ENCODE measurements around the gene TSPAN13. TPM values are rescaled to one million over a fixed set of nuclear protein-coding genes. Genes with fewer than 3 reads are reported as not detected.
A peak's percentile ranks its signal among the peaks of the same experiment; 100 is the strongest.

TSPAN13 gene
- total RNA-seq, 1 experiment from 2014 or later: 31.1 TPM

DNA sequence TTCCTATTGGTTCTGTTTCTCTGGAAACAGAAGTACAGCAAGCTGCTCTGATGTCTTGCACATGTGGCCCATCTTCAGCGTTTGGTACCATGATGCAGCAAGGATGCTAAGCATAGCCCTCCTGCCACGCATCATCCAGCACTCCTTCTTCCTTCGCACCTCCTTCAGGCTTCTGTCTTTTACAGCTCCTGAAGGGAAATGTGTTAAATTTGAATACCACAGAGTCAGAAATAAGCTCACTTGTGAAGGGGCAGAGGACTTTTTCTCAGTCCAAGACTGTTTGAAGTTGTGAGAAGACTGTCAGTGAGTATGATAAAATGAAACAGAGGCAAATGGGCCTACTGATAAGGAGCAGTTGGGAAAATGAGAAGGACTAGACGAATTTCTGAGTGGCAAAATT is 20.7 kb downstream of the TSPAN13 start:
- ChIA-PET CTCF (no interaction called here), POLR2A (ENCODE audit: unreplicated experiment) (no interaction called here)
- Histone ChIP-seq H3F3A (ENCODE audit: insufficient read depth, low read depth) (peaks cover 6% of the 10 kb centered on the region; the same call in 1 of the 2 replicates), H3K27ac (peak overlapping the region; percentile 24; the same call in 1 of the 2 replicates), H3K9me2 (ENCODE audit: insufficient read depth) (no peaks in the 10 kb centered on the region), H3K4me2 (no peak overlapping the region), H2AFZ (no peak overlapping the region), H3K4me3 (no peak overlapping the region), H3K9me3 (ENCODE audit: insufficient read depth, low read depth) (no peaks in the 10 kb centered on the region), H4K20me1 (ENCODE audit: insufficient read depth) (no peaks in the 10 kb centered on the region), H3K27me3 (ENCODE audit: insufficient read depth, low read depth) (no peaks in the 10 kb centered on the region), H3K4me1 (replicated peaks; ENCODE audit: insufficient read depth) (peaks cover 12% of the 10 kb centered on the region), H3K79me2 (ENCODE audit: low read depth) (peaks cover 16% of the 10 kb centered on the region), H3K36me3 (ENCODE audit: low read depth) (no peaks in the 10 kb centered on the region)
- TF ChIP-seq, protein P1, sequence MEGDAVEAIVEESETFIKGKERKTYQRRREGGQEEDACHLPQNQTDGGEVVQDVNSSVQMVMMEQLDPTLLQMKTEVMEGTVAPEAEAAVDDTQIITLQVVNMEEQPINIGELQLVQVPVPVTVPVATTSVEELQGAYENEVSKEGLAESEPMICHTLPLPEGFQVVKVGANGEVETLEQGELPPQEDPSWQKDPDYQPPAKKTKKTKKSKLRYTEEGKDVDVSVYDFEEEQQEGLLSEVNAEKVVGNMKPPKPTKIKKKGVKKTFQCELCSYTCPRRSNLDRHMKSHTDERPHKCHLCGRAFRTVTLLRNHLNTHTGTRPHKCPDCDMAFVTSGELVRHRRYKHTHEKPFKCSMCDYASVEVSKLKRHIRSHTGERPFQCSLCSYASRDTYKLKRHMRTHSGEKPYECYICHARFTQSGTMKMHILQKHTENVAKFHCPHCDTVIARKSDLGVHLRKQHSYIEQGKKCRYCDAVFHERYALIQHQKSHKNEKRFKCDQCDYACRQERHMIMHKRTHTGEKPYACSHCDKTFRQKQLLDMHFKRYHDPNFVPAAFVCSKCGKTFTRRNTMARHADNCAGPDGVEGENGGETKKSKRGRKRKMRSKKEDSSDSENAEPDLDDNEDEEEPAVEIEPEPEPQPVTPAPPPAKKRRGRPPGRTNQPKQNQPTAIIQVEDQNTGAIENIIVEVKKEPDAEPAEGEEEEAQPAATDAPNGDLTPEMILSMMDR (conservative IDR thresholded peaks at IDR 0.05): no peak
- TF ChIP-seq EZH2 (IDR thresholded peaks at IDR 0.05; ENCODE audit: low read depth): no peak
- DNase-seq: no peak
- BruUV-seq (replicated peaks): no TSS peak
- intact Hi-C loops (cut with micrococcal nuclease; ENCODE audit: unreplicated experiment): no loop called here

DNA sequence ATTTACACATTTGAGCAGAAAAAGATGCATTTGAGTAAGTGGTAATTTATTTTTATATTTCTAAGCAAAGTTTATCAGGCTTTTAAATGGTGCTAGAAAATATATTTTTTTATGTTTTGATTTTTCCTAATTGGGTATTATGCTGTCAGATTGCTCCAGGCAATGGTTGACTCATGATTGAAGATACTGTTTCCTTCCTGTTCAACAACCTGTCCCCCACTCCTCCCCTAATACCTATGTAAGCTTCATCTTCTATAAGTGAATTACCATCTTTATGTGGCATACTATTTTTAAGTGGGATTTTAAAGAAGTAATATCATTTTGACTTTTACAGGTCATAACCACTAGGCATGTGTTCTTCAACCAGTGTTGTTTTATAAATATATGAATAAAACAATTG is 21.4 kb downstream of the TSPAN13 start:
- BruUV-seq (replicated peaks): no TSS peak
- no peak overlapping the region for H2AFZ ChIP-seq
- no peaks in the 10 kb centered on the region for H3K9me2 ChIP-seq (ENCODE audit: insufficient read depth)
- no peaks in the 10 kb centered on the region for H3K27me3 ChIP-seq (ENCODE audit: insufficient read depth, low read depth)
- H3K36me3 ChIP-seq (ENCODE audit: low read depth): no peaks in the 10 kb centered on the region
- POLR2A ChIA-PET (ENCODE audit: unreplicated experiment): no interaction called here
- CTCF ChIA-PET: interaction anchor here (0.7 kb wide), 1 partner anchor 21 kb away, joined by 3 read pairs; the partner anchor contains the start of gene TSPAN13
- peaks cover 11% of the 10 kb centered on the region; the same call in 1 of the 2 replicates for H3K79me2 ChIP-seq (ENCODE audit: low read depth)
- H3K27ac ChIP-seq: peak overlapping the region; percentile 24; the same call in 1 of the 2 replicates
- peak overlapping the region; percentile 32 for H3K4me2 ChIP-seq
- H3K4me1 ChIP-seq (replicated peaks; ENCODE audit: insufficient read depth): peaks cover 12% of the 10 kb centered on the region
- no peaks in the 10 kb centered on the region for H4K20me1 ChIP-seq (ENCODE audit: insufficient read depth)
- no peak for TF ChIP-seq EZH2 (IDR thresholded peaks at IDR 0.05; ENCODE audit: low read depth)
- TF ChIP-seq, protein P1 (conservative IDR thresholded peaks at IDR 0.05): no peak
- intact Hi-C loops (cut with micrococcal nuclease; ENCODE audit: unreplicated experiment): no loop called here
- no peak overlapping the region for H3K4me3 ChIP-seq
- no peaks in the 10 kb centered on the region for H3K9me3 ChIP-seq (ENCODE audit: insufficient read depth, low read depth)
- H3F3A ChIP-seq (ENCODE audit: insufficient read depth, low read depth): peaks cover 6% of the 10 kb centered on the region; the same call in 1 of the 2 replicates
- peak in 1 of 2 experiments; percentile 73 for DNase-seq

DNA sequence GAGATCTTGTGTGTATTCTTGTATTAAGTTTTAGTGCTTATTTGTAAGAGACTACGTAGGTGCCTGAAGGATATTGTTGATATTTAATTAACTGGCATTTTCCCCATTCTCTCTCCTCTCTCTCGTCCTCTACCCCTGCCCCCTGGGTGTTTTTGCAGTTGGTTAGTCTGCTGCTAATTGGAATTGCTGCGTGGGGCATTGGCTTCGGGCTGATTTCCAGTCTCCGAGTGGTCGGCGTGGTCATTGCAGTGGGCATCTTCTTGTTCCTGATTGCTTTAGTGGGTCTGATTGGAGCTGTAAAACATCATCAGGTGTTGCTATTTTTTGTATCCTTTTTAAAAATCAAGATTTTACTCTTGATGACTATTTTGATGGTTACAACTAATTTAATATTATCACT is 22.5 kb downstream of the TSPAN13 start:
- Histone ChIP-seq H3K27me3 (ENCODE audit: insufficient read depth, low read depth) (no peaks in the 10 kb centered on the region), H3F3A (ENCODE audit: insufficient read depth, low read depth) (peaks cover 6% of the 10 kb centered on the region; the same call in 1 of the 2 replicates), H4K20me1 (ENCODE audit: insufficient read depth) (no peaks in the 10 kb centered on the region), H3K79me2 (ENCODE audit: low read depth) (peaks cover 11% of the 10 kb centered on the region; the same call in 1 of the 2 replicates), H3K27ac (no peak overlapping the region), H3K36me3 (ENCODE audit: low read depth) (0 out of 2 replicates have a peak, but pooled peaks cover 5% of the 10 kb centered on the region), H3K9me3 (ENCODE audit: insufficient read depth, low read depth) (no peaks in the 10 kb centered on the region), H3K4me1 (replicated peaks; ENCODE audit: insufficient read depth) (peaks cover 12% of the 10 kb centered on the region), H3K4me3 (no peak overlapping the region), H3K4me2 (no peak overlapping the region), H2AFZ (no peak overlapping the region), H3K9me2 (ENCODE audit: insufficient read depth) (no peaks in the 10 kb centered on the region)
- intact Hi-C loops (cut with micrococcal nuclease; ENCODE audit: unreplicated experiment): no loop called here
- ChIA-PET CTCF (no interaction called here), POLR2A (ENCODE audit: unreplicated experiment) (no interaction called here)
- TF ChIP-seq, protein P1 (conservative IDR thresholded peaks at IDR 0.05): no peak
- TF ChIP-seq EZH2 (IDR thresholded peaks at IDR 0.05; ENCODE audit: low read depth): no peak
- BruUV-seq (replicated peaks): no TSS peak
- DNase-seq: no peak
